ENCODE measurements around the gene SPATA3. TPM values are rescaled to one million over a fixed set of nuclear protein-coding genes. Genes with fewer than 3 reads are reported as not detected.

The SPATA3 gene
- total and polyA plus RNA-seq, 2 of the 13 experiments (the other 11 are each of a cell fraction or from before 2014, with no cell fraction given) = not detected

DNA sequence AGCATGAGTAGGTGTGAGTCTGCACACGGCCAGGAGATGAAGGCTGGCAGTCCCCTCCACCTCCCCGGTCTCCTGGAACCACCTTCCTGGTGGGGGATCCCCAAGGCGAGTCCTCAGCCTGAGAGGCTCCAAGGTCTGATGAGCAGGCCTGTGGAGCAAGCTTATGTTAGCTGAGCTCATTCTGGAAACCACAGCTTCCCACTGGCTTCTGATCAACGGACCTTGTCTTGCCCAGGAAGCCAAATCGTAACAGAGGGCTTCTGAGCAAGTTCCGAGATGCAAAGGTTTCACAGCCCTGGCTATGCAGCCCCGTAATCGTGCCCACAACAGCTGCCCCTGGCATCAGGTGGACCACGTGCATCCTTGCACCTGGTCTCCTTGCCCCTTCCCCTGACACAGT, 42.1 kb upstream of the SPATA3 start:
- no peaks in the 10 kb centered on the region for H4K20me1 ChIP-seq (ENCODE audit: insufficient read depth, low read length)
- ChIA-PET POLR2A (no interaction called here), CTCF (ENCODE audit: low intra/inter-chr PET ratio, low total read pairs) (no interaction called here)
- no peak overlapping the region for H2AFZ ChIP-seq (ENCODE audit: low read length)
- intact Hi-C loops (cut with micrococcal nuclease; ENCODE audit: unreplicated experiment) = loop anchor here (10.0 kb wide), 1 partner anchor 459 kb away; no protein-coding TSS in a partner anchor
- no TSS peak for BruUV-seq (replicated peaks)
- no peaks in the 10 kb centered on the region for H3K9me3 ChIP-seq (ENCODE audit: low read length)
- in situ Hi-C loops (cut with HindIII; ENCODE audit: extremely low pct_ligation_motif_present, low pct_unique_long_range_greater_than_20kb) = no loop called here
- FAIRE-seq (no peak), DNase-seq (ENCODE audit: low spot score) (no peak), ATAC-seq (no peak)
- H3K9ac ChIP-seq (ENCODE audit: insufficient read depth, low read depth, low read length) = no peak overlapping the region
- no peak for TF ChIP-seq LRRFIP1 (CRISPR knock-in tag; conservative IDR thresholded peaks at IDR 0.05)
- no peak for TF ChIP-seq GATAD1 (CRISPR knock-in tag; IDR thresholded peaks at IDR 0.05)
- no peak for TF ChIP-seq ZNF264 (CRISPR knock-in tag; IDR thresholded peaks at IDR 0.05)
- no peak for TF ChIP-seq PLRG1 (conservative IDR thresholded peaks at IDR 0.05)
- no peak for TF ChIP-seq ZNF547 (CRISPR knock-in tag; IDR thresholded peaks at IDR 0.05)
- no peak for TF ChIP-seq SIX4 (CRISPR knock-in tag; IDR thresholded peaks at IDR 0.05)
- no peak for TF ChIP-seq ZFP62 (CRISPR knock-in tag; IDR thresholded peaks at IDR 0.05)
- TF ChIP-seq EED (CRISPR knock-in tag; IDR thresholded peaks at IDR 0.05) = no peak
- no peak for TF ChIP-seq ZBTB38 (CRISPR knock-in tag; IDR thresholded peaks at IDR 0.05)
- TF ChIP-seq, protein P1, sequence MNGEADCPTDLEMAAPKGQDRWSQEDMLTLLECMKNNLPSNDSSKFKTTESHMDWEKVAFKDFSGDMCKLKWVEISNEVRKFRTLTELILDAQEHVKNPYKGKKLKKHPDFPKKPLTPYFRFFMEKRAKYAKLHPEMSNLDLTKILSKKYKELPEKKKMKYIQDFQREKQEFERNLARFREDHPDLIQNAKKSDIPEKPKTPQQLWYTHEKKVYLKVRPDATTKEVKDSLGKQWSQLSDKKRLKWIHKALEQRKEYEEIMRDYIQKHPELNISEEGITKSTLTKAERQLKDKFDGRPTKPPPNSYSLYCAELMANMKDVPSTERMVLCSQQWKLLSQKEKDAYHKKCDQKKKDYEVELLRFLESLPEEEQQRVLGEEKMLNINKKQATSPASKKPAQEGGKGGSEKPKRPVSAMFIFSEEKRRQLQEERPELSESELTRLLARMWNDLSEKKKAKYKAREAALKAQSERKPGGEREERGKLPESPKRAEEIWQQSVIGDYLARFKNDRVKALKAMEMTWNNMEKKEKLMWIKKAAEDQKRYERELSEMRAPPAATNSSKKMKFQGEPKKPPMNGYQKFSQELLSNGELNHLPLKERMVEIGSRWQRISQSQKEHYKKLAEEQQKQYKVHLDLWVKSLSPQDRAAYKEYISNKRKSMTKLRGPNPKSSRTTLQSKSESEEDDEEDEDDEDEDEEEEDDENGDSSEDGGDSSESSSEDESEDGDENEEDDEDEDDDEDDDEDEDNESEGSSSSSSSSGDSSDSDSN (CRISPR knock-in tag; IDR thresholded peaks at IDR 0.05) = no peak
- no peak for TF ChIP-seq TRAFD1 (CRISPR knock-in tag; IDR thresholded peaks at IDR 0.05; ENCODE audit: borderline replicate concordance)
- TF ChIP-seq ZNF580 (CRISPR knock-in tag; IDR thresholded peaks at IDR 0.05; ENCODE audit: borderline replicate concordance, low read depth) = no peak
- no peak for TF ChIP-seq IRF1 (CRISPR knock-in tag; IDR thresholded peaks at IDR 0.05; ENCODE audit: low read depth)
- TF ChIP-seq POLR2AphosphoS2 (IDR thresholded peaks at IDR 0.05; ENCODE audit: low read depth, low read length) = no peak
- no peak overlapping the region for H3K27ac ChIP-seq (ENCODE audit: extremely low read length, insufficient read depth, low read length)
- WGBS (ENCODE audit: low lambda C conversion rate) = 14% methylated on average over 4 of the region's 9 CpGs
- no peak overlapping the region for H3K4me2 ChIP-seq (ENCODE audit: low read depth, low read length)
- H3K4me3 ChIP-seq (replicated peaks in 1 of 3; ENCODE audit: insufficient read depth in 1 of 3, low read depth in 2 of 3, low read length in 3 of 3) = no peak overlapping the region
- no peaks in the 10 kb centered on the region for H3K4me1 ChIP-seq (ENCODE audit: insufficient read depth, low read length)
- H3K79me2 ChIP-seq (ENCODE audit: insufficient read depth, low read length) = no peaks in the 10 kb centered on the region
- H3K27me3 ChIP-seq (ENCODE audit: control insufficient read depth in 1 of 2, insufficient read depth in 2 of 2, low read length in 2 of 2) = peaks cover 7 to 54% of the 10 kb centered on the region in 2 experiments; a peak in 4 of 5 replicates
- H3K36me3 ChIP-seq (replicated peaks in 1 of 2; ENCODE audit: control insufficient read depth in 1 of 2, insufficient read depth in 2 of 2, low read length in 2 of 2) = no peaks in the 10 kb centered on the region
